Endodermal cell (in vitro differentiated cells): ENCODE results near the gene GRIK5. TPM values are rescaled to one million over a fixed set of nuclear protein-coding genes. Genes with fewer than 3 reads are reported as not detected.

Experiments
- DNase-seq: peaks from one replicate; pipeline ENCODE4 v3.0.0-alpha.2; 2017
- H3K27ac ChIP-seq: 2 replicates; pipeline ENCODE4 v1.5.1; 2013; ENCODE audit warnings: mild to moderate bottlenecking, low read depth, low read length, moderate library complexity
- H3K27me3 ChIP-seq: 2 replicates; pipeline ENCODE4 v1.6.1; 2013; ENCODE audit warnings: mild to moderate bottlenecking, low read length, moderate library complexity; ENCODE audit not compliant: insufficient read depth, control insufficient read depth, poor library complexity, severe bottlenecking
- H3K36me3 ChIP-seq: 2 replicates; pipeline ENCODE4 v1.7.0; 2013; ENCODE audit warnings: mild to moderate bottlenecking, low read length, moderate library complexity; ENCODE audit not compliant: control insufficient read depth, insufficient read depth
- H3K4me1 ChIP-seq: one replicate; pipeline ENCODE4 v1.7.0; 2013; ENCODE audit warnings: low read length; ENCODE audit not compliant: control insufficient read depth, insufficient read depth
- H3K4me3 ChIP-seq: 2 replicates; pipeline ENCODE4 v1.5.1; 2013; ENCODE audit warnings: mild to moderate bottlenecking, low read length, moderate library complexity
- H3K9ac ChIP-seq: 2 replicates; pipeline ENCODE4 v1.6.1; 2013; ENCODE audit warnings: mild to moderate bottlenecking, low read length, moderate library complexity; ENCODE audit not compliant: poor library complexity, severe bottlenecking; ENCODE audit errors: extremely low read depth
- H3K9me3 ChIP-seq: 2 replicates; pipeline ENCODE4 v1.6.1; 2013; ENCODE audit warnings: mild to moderate bottlenecking, low read length, moderate library complexity; ENCODE audit not compliant: control insufficient read depth
- H3K27ac Mint-ChIP-seq: 2 replicates; pipeline ENCODE4 v1.8.0; 2020; ENCODE audit warnings: mixed read lengths
- H3K27me3 Mint-ChIP-seq: 2 replicates; pipeline ENCODE4 v1.8.0; 2021; ENCODE audit warnings: mild to moderate bottlenecking, mixed read lengths; ENCODE audit not compliant: insufficient read depth
- H3K36me3 Mint-ChIP-seq: 2 replicates; pipeline ENCODE4 v1.8.0; 2020; ENCODE audit warnings: low read depth, mixed read lengths
- H3K4me1 Mint-ChIP-seq: 2 replicates; pipeline ENCODE4 v1.8.0; 2020; ENCODE audit warnings: mixed read lengths
- H3K4me3 Mint-ChIP-seq: 2 replicates; pipeline ENCODE4 v1.8.0; 2020; ENCODE audit warnings: mild to moderate bottlenecking, moderate library complexity, mixed read lengths
- H3K9me3 Mint-ChIP-seq: 2 replicates; pipeline ENCODE4 v1.8.0; 2020; ENCODE audit warnings: mild to moderate bottlenecking, mixed read lengths
- CTCF ChIP-seq: fragments of 200-600 bp; sonication (generic); conservative IDR thresholded peaks from 2 replicates; pipeline ENCODE4 v1.5.0; 2021; ENCODE audit warnings: antibody characterized with exemption, mild to moderate bottlenecking
- WGBS, 2 experiments: methylation state at CpG; one replicate each; pipeline versions ENCODE4 v1.1.5 to v1.1.7; 2013; ENCODE audit warnings: missing lambda C conversion rate in 2 of 2, mixed read lengths in 1 of 2; ENCODE audit not compliant: insufficient coverage in 1 of 2, insufficient read length in 1 of 2; 5-methylcytosine and 5-hydroxymethylcytosine counted together
- total RNA-seq, 2 donors: library from RNA; stranded (reverse); fragmentation: NEBNext Ultra II Directional in 1 of 2; extraction: Animal tissue kit (Norgen Biotek cat#: 25700) in 1 of 2; gene quantifications; 2 replicates in 1 of 2; 3 replicates in 1 of 2; pipeline ENCODE4 v1.2.1, GENCODE V29; 2021

GRIK5 gene
- total RNA-seq, 2 donors from 2014 or later, result 21.6 to 38.7 TPM

- H3K27me3 ChIP-seq, result no peaks in the 10 kb centered on the region
- H3K27ac ChIP-seq, result no peak overlapping the region
- Mint-ChIP-seq H3K9me3 (no peaks in the 10 kb centered on the region), H3K4me1 (no peaks in the 10 kb centered on the region), H3K27me3 (no peaks in the 10 kb centered on the region), H3K27ac (no peak overlapping the region), H3K36me3 (no peaks in the 10 kb centered on the region), H3K4me3 (no peak overlapping the region)
- H3K9me3 ChIP-seq, result no peaks in the 10 kb centered on the region
- no peak for TF ChIP-seq CTCF
- no peak overlapping the region for H3K4me3 ChIP-seq
- 90 to 100% methylated on average over 6 to 11 of the region's 11 CpGs for WGBS, 2 experiments
- no peaks in the 10 kb centered on the region for H3K4me1 ChIP-seq
- no peaks in the 10 kb centered on the region for H3K36me3 ChIP-seq
- H3K9ac ChIP-seq, result no peak overlapping the region
- no peak for DNase-seq
These were observed 59.5 kb downstream of the GRIK5 start for GRCh38 chr19:42010245-42011126.

DNA sequence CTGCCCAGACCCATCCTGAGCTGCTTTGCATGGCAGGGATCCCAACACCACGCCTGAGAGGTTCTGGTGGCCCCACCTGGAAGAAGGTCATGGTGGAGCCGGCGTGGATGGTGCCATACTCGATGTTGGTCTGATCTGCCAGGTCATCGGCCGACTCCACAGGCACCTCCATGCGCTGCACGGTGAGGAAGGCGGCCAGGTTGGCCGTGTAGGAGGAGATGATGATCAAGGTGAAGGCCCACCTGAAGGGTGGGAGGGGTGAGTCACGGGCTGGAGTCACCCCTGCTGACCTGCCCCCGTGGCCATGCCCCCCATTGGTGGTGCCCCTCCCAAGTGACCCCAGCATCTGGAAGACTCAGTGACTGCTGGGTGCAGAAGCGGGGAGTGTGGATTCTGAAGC lies 63.4 kb downstream of the GRIK5 start:
- no peaks in the 10 kb centered on the region for H3K36me3 ChIP-seq
- no peak overlapping the region for H3K9ac ChIP-seq
- no peaks in the 10 kb centered on the region for H3K9me3 ChIP-seq
- H3K36me3 Mint-ChIP-seq, result no peaks in the 10 kb centered on the region
- H3K4me1 Mint-ChIP-seq, result no peaks in the 10 kb centered on the region
- DNase-seq, result no peak
- WGBS, 2 experiments, result 92 to 100% methylated on average over 10 to 13 of the region's 13 CpGs
- H3K4me3 ChIP-seq, result no peak overlapping the region
- no peak overlapping the region for H3K4me3 Mint-ChIP-seq
- no peak overlapping the region for H3K27ac ChIP-seq
- peaks cover 10% of the 10 kb centered on the region for H3K27me3 ChIP-seq
- TF ChIP-seq CTCF, result no peak
- H3K27ac Mint-ChIP-seq, result no peak overlapping the region
- no peaks in the 10 kb centered on the region for H3K9me3 Mint-ChIP-seq
- no peaks in the 10 kb centered on the region for H3K4me1 ChIP-seq
- peaks cover 18% of the 10 kb centered on the region for H3K27me3 Mint-ChIP-seq

GRCh38 chr19:42005504-42005903 lies 64.5 kb downstream of the GRIK5 start:
- DNase-seq, result no peak
- H3K4me1 Mint-ChIP-seq, result no peaks in the 10 kb centered on the region
- no peak for TF ChIP-seq CTCF
- Histone ChIP-seq H3K27me3 (peaks cover 21% of the 10 kb centered on the region), H3K4me3 (no peak overlapping the region), H3K36me3 (no peaks in the 10 kb centered on the region), H3K9me3 (no peaks in the 10 kb centered on the region), H3K9ac (no peak overlapping the region), H3K4me1 (no peaks in the 10 kb centered on the region), H3K27ac (no peak overlapping the region)
- H3K36me3 Mint-ChIP-seq, result no peaks in the 10 kb centered on the region
- H3K9me3 Mint-ChIP-seq, result no peaks in the 10 kb centered on the region
- H3K27me3 Mint-ChIP-seq, result peaks cover 28% of the 10 kb centered on the region
- H3K4me3 Mint-ChIP-seq, result no peak overlapping the region
- H3K27ac Mint-ChIP-seq, result no peak overlapping the region
- WGBS, 2 experiments, result 94 to 96% methylated on average over 17 to 22 of the region's 22 CpGs
